IPS-18a (cell line): ENCODE measurements around the gene CAMKMT.

ENCODE experiments used
- H3K27ac ChIP-seq: one replicate; pipeline ENCODE4 v1.5.1; 2013; ENCODE audit warnings: low read length
- H3K27me3 ChIP-seq: one replicate; pipeline ENCODE4 v1.6.1; 2013; ENCODE audit warnings: mild to moderate bottlenecking, low read length; ENCODE audit not compliant: control insufficient read depth, insufficient read depth
- H3K36me3 ChIP-seq: one replicate; pipeline ENCODE4 v1.6.1; 2013; ENCODE audit warnings: low read depth, low read length; ENCODE audit not compliant: control insufficient read depth
- H3K4me1 ChIP-seq: one replicate; pipeline ENCODE4 v1.6.1; 2013; ENCODE audit warnings: low read depth, low read length; ENCODE audit not compliant: control insufficient read depth
- H3K4me3 ChIP-seq: one replicate; pipeline ENCODE4 v1.5.1; 2013; ENCODE audit warnings: low read length
- H3K9ac ChIP-seq: one replicate; pipeline ENCODE4 v1.6.1; 2013; ENCODE audit warnings: mild to moderate bottlenecking, low read length, moderate library complexity
- H3K9me3 ChIP-seq: one replicate; pipeline ENCODE4 v1.6.1; 2013; ENCODE audit warnings: low read depth, low read length; ENCODE audit not compliant: control insufficient read depth

CAMKMT gene

GRCh38 chr2:44515416-44515815, 153.7 kb downstream of the CAMKMT start:
- no peaks in the 10 kb centered on the region for H3K36me3 ChIP-seq
- no peaks in the 10 kb centered on the region for H3K9me3 ChIP-seq
- no peak overlapping the region for H3K4me3 ChIP-seq
- H3K9ac ChIP-seq: no peak overlapping the region
- no peak overlapping the region for H3K27ac ChIP-seq
- H3K27me3 ChIP-seq: no peaks in the 10 kb centered on the region
- H3K4me1 ChIP-seq: peaks cover 5% of the 10 kb centered on the region

GRCh38 chr2:44519026-44519425, 157.3 kb downstream of the CAMKMT start:
- Histone ChIP-seq H3K9ac (no peak overlapping the region), H3K36me3 (no peaks in the 10 kb centered on the region), H3K27ac (no peak overlapping the region), H3K4me1 (peaks cover 5% of the 10 kb centered on the region), H3K4me3 (no peak overlapping the region), H3K27me3 (no peaks in the 10 kb centered on the region), H3K9me3 (peaks cover 3% of the 10 kb centered on the region)

- Histone ChIP-seq H3K36me3 (no peaks in the 10 kb centered on the region), H3K27me3 (no peaks in the 10 kb centered on the region), H3K9ac (no peak overlapping the region), H3K27ac (no peak overlapping the region), H3K4me3 (no peak overlapping the region), H3K9me3 (peaks cover 3% of the 10 kb centered on the region), H3K4me1 (no peaks in the 10 kb centered on the region)
Observed at GRCh38 chr2:44522846-44523245, 161.1 kb downstream of the CAMKMT start.

- Histone ChIP-seq H3K27ac (no peak overlapping the region), H3K27me3 (no peaks in the 10 kb centered on the region)
Observed at GRCh38 chr2:44524347-44524926, 162.7 kb downstream of the CAMKMT start.

GRCh38 chr2:44526352-44526751, 164.6 kb downstream of the CAMKMT start:
- Histone ChIP-seq H3K4me1 (no peaks in the 10 kb centered on the region), H3K9ac (no peak overlapping the region), H3K9me3 (peaks cover 3% of the 10 kb centered on the region), H3K4me3 (no peak overlapping the region), H3K36me3 (no peaks in the 10 kb centered on the region), H3K27ac (no peak overlapping the region), H3K27me3 (no peaks in the 10 kb centered on the region)

More at GRCh38 chr2:44524347-44524926, 162.7 kb downstream of the CAMKMT start:
- Histone ChIP-seq H3K9me3 (peaks cover 3% of the 10 kb centered on the region), H3K4me1 (no peaks in the 10 kb centered on the region), H3K36me3 (no peaks in the 10 kb centered on the region), H3K4me3 (no peak overlapping the region), H3K9ac (no peak overlapping the region)

GRCh38 chr2:44528595-44528994, 166.8 kb downstream of the CAMKMT start:
- no peak overlapping the region for H3K9ac ChIP-seq
- no peak overlapping the region for H3K4me3 ChIP-seq
- no peaks in the 10 kb centered on the region for H3K4me1 ChIP-seq
- no peaks in the 10 kb centered on the region for H3K27me3 ChIP-seq
- no peak overlapping the region for H3K27ac ChIP-seq
- H3K9me3 ChIP-seq: no peaks in the 10 kb centered on the region
- no peaks in the 10 kb centered on the region for H3K36me3 ChIP-seq

GRCh38 chr2:44529448-44529847, 167.7 kb downstream of the CAMKMT start:
- no peak overlapping the region for H3K27ac ChIP-seq

GRCh38 chr2:44531289-44531688, 169.5 kb downstream of the CAMKMT start:
- H3K4me1 ChIP-seq: no peaks in the 10 kb centered on the region
- H3K36me3 ChIP-seq: no peaks in the 10 kb centered on the region
- H3K9me3 ChIP-seq: no peaks in the 10 kb centered on the region
- H3K27me3 ChIP-seq: no peaks in the 10 kb centered on the region
- H3K27ac ChIP-seq: no peak overlapping the region
- no peak overlapping the region for H3K9ac ChIP-seq
- no peak overlapping the region for H3K4me3 ChIP-seq

More at GRCh38 chr2:44529448-44529847, 167.7 kb downstream of the CAMKMT start:
- no peaks in the 10 kb centered on the region for H3K27me3 ChIP-seq
- no peaks in the 10 kb centered on the region for H3K9me3 ChIP-seq
- no peaks in the 10 kb centered on the region for H3K36me3 ChIP-seq
- no peaks in the 10 kb centered on the region for H3K4me1 ChIP-seq
- no peak overlapping the region for H3K4me3 ChIP-seq
- H3K9ac ChIP-seq: no peak overlapping the region

GRCh38 chr2:44532031-44532430, 170.3 kb downstream of the CAMKMT start:
- no peaks in the 10 kb centered on the region for H3K4me1 ChIP-seq
- no peaks in the 10 kb centered on the region for H3K27me3 ChIP-seq
- no peak overlapping the region for H3K4me3 ChIP-seq
- H3K9ac ChIP-seq: no peak overlapping the region
- H3K36me3 ChIP-seq: no peaks in the 10 kb centered on the region
- no peak overlapping the region for H3K27ac ChIP-seq
- no peaks in the 10 kb centered on the region for H3K9me3 ChIP-seq

GRCh38 chr2:44533508-44533907, 171.8 kb downstream of the CAMKMT start:
- Histone ChIP-seq H3K27ac (no peak overlapping the region), H3K4me1 (no peaks in the 10 kb centered on the region), H3K36me3 (no peaks in the 10 kb centered on the region), H3K9ac (no peak overlapping the region), H3K4me3 (no peak overlapping the region), H3K9me3 (no peaks in the 10 kb centered on the region), H3K27me3 (no peaks in the 10 kb centered on the region)

GRCh38 chr2:44535376-44535775, 173.6 kb downstream of the CAMKMT start:
- Histone ChIP-seq H3K4me1 (no peaks in the 10 kb centered on the region), H3K27ac (no peak overlapping the region), H3K9me3 (no peaks in the 10 kb centered on the region), H3K4me3 (no peak overlapping the region), H3K27me3 (no peaks in the 10 kb centered on the region), H3K36me3 (no peaks in the 10 kb centered on the region), H3K9ac (no peak overlapping the region)

- no peak overlapping the region for H3K9ac ChIP-seq
- no peaks in the 10 kb centered on the region for H3K27me3 ChIP-seq
- H3K36me3 ChIP-seq: no peaks in the 10 kb centered on the region
- no peak overlapping the region for H3K27ac ChIP-seq
- no peak overlapping the region for H3K4me3 ChIP-seq
- peaks cover 3% of the 10 kb centered on the region for H3K4me1 ChIP-seq
- no peaks in the 10 kb centered on the region for H3K9me3 ChIP-seq
Observed at GRCh38 chr2:44537264-44537663, 175.5 kb downstream of the CAMKMT start.
